ENCODE results near the gene CELF2. TPM values are rescaled to one million over a fixed set of nuclear protein-coding genes. Genes with fewer than 3 reads are reported as not detected.

CELF2 gene
- total RNA-seq, 1 donor from 2014 or later, result 27.5 TPM

DNA sequence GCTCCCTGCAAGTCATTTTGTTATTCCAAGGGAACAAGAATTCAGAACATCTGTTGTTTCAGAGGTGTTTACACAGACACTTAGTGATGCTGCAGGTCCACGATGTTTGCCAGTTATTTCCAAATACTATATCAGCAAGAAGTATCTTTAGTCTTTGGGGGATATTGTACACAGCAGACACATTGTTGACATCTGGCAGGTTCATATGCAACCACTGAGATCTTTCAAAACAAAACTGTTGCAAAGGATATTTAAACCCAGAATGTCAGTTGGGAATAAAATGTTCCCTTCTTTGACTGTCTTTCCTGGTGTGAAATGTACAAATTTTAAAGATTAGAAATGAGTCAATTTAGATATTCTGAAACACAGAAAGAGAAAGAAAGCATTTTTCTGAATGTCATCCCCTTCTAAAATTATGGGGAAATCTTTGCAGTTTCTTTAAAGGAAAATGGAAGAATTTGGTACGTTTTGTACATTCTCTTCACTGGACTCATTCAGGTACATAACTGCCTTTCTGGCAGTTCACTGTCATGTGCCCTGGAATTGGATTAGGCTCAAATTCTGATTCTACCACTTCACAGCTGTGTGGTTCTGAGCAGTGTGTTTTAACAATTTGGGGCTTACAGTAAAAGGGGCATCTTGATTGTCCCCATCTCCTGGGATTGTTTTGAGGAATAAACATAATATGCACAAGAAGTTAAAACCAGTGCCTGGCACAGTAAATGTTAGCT lies 40.3 kb upstream of the CELF2 start:
- Mint-ChIP-seq H3K27me3 (ENCODE audit: unreplicated experiment) (no peaks in the 10 kb centered on the region), H3K36me3 (ENCODE audit: low read depth, unreplicated experiment) (no peaks in the 10 kb centered on the region)
- TF ChIP-seq, protein P1, sequence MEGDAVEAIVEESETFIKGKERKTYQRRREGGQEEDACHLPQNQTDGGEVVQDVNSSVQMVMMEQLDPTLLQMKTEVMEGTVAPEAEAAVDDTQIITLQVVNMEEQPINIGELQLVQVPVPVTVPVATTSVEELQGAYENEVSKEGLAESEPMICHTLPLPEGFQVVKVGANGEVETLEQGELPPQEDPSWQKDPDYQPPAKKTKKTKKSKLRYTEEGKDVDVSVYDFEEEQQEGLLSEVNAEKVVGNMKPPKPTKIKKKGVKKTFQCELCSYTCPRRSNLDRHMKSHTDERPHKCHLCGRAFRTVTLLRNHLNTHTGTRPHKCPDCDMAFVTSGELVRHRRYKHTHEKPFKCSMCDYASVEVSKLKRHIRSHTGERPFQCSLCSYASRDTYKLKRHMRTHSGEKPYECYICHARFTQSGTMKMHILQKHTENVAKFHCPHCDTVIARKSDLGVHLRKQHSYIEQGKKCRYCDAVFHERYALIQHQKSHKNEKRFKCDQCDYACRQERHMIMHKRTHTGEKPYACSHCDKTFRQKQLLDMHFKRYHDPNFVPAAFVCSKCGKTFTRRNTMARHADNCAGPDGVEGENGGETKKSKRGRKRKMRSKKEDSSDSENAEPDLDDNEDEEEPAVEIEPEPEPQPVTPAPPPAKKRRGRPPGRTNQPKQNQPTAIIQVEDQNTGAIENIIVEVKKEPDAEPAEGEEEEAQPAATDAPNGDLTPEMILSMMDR (IDR thresholded peaks at IDR 0.05; ENCODE audit: unreplicated experiment), result no peak

DNA sequence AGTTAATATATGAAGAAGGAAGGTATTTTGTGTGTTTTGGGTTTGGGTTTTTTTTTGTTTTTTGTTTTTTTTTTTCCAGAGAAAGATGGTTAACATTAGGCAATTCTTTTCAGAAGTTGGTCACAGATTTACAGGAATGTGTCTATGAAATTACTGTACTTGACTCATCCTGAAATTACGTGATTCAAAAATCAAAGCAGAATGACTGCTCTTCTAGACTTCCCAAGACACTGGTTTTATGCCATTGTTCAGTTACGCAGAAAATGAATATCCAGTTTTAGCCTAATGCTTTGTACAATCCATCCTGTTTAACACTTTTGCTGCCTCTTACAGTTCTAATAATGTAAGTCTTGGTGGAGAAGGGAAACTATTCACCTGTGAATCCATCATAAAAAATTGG lies 39.7 kb upstream of the CELF2 start:
- Mint-ChIP-seq H3K4me3 (ENCODE audit: unreplicated experiment) (no peak overlapping the region), H3K27ac (ENCODE audit: unreplicated experiment) (no peak overlapping the region), H3K4me1 (ENCODE audit: unreplicated experiment) (peaks cover 9% of the 10 kb centered on the region), H3K36me3 (ENCODE audit: low read depth, unreplicated experiment) (no peaks in the 10 kb centered on the region), H3K9me3 (ENCODE audit: unreplicated experiment) (peaks cover 6% of the 10 kb centered on the region), H3K27me3 (ENCODE audit: unreplicated experiment) (no peaks in the 10 kb centered on the region)
- DNase-seq (ENCODE audit: low spot score), result no peak
- TF ChIP-seq, protein P1 (IDR thresholded peaks at IDR 0.05; ENCODE audit: unreplicated experiment), result no peak

More for the DNA sequence above, 40.3 kb upstream of the CELF2 start:
- H3K4me3 Mint-ChIP-seq (ENCODE audit: unreplicated experiment), result no peak overlapping the region
- peaks cover 6% of the 10 kb centered on the region for H3K9me3 Mint-ChIP-seq (ENCODE audit: unreplicated experiment)
- no peak for DNase-seq (ENCODE audit: low spot score)
- H3K4me1 Mint-ChIP-seq (ENCODE audit: unreplicated experiment), result peaks cover 9% of the 10 kb centered on the region
- H3K27ac Mint-ChIP-seq (ENCODE audit: unreplicated experiment), result no peak overlapping the region

DNA sequence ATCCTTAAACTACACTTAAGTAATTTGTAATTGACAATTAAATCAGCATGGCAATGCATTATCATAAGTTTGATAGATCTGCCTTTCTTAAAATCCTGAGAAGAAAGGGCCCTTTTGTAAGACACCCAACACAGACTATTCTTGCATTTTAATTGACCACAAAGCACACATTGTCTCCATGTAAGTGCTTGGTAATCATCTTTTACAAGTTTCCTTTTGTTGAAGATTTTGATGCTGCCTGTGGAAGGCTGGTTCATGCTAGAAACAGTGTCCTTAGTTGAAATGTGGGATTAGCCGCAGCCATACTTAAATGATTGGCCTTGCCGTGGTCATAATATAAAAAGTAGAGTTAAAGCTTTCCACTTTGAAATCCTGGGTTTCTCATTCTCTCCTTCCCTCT lies 32.3 kb upstream of the CELF2 start:
- no peaks in the 10 kb centered on the region for H3K9me3 Mint-ChIP-seq (ENCODE audit: unreplicated experiment)
- peaks cover 1% of the 10 kb centered on the region for H3K27me3 Mint-ChIP-seq (ENCODE audit: unreplicated experiment)
- H3K4me3 Mint-ChIP-seq (ENCODE audit: unreplicated experiment), result no peak overlapping the region
- TF ChIP-seq, protein P1 (IDR thresholded peaks at IDR 0.05; ENCODE audit: unreplicated experiment), result no peak
- DNase-seq (ENCODE audit: low spot score), result no peak
- no peak overlapping the region for H3K27ac Mint-ChIP-seq (ENCODE audit: unreplicated experiment)
- H3K36me3 Mint-ChIP-seq (ENCODE audit: low read depth, unreplicated experiment), result no peaks in the 10 kb centered on the region
- H3K4me1 Mint-ChIP-seq (ENCODE audit: unreplicated experiment), result peaks cover 1% of the 10 kb centered on the region

DNA sequence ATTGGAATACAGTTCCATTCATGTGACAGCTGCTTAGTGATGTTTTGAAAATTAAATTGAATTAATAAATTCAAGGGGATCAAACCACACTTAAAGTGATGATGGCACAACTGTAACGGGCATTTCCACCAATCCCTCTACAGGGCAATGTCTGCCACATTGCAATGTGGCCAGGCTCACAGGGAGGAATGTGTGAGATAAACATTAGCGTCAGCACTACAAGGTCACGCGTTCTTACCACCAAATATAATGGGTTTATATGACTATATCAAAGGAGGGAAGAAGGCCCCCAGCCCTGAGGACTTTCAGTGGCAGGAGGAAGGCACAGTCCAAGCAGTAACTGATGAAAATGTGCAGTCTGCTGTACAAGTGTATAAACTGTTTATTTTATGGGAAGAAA lies 31.1 kb upstream of the CELF2 start:
- H3K27ac Mint-ChIP-seq (ENCODE audit: unreplicated experiment), result no peak overlapping the region
- H3K4me3 Mint-ChIP-seq (ENCODE audit: unreplicated experiment), result no peak overlapping the region
- no peak for DNase-seq (ENCODE audit: low spot score)
- TF ChIP-seq, protein P1 (IDR thresholded peaks at IDR 0.05; ENCODE audit: unreplicated experiment), result no peak
- H3K36me3 Mint-ChIP-seq (ENCODE audit: low read depth, unreplicated experiment), result no peaks in the 10 kb centered on the region
- no peaks in the 10 kb centered on the region for H3K4me1 Mint-ChIP-seq (ENCODE audit: unreplicated experiment)
- no peaks in the 10 kb centered on the region for H3K9me3 Mint-ChIP-seq (ENCODE audit: unreplicated experiment)
- peaks cover 1% of the 10 kb centered on the region for H3K27me3 Mint-ChIP-seq (ENCODE audit: unreplicated experiment)

DNA sequence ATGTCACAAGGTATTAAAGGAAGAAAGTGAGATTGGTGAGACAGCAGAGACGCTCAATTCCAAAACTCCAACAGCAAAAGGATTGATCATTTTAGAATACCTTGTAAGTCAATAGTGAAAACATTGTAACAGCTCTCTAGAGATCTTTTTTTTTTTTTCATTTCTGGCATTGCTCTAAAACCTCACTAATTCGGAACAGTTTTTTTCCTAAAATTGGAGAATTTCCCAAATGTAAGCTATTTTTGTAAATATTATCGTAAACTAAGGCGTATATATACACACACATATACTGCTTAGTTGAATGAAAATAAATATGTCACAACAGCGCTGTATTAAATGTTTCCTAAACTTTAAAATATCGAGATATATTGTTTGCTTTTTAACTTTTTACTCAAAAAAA lies 30.6 kb upstream of the CELF2 start:
- Mint-ChIP-seq H3K9me3 (ENCODE audit: unreplicated experiment) (no peaks in the 10 kb centered on the region), H3K27me3 (ENCODE audit: unreplicated experiment) (peaks cover 1% of the 10 kb centered on the region), H3K36me3 (ENCODE audit: low read depth, unreplicated experiment) (no peaks in the 10 kb centered on the region), H3K27ac (ENCODE audit: unreplicated experiment) (no peak overlapping the region), H3K4me3 (ENCODE audit: unreplicated experiment) (no peak overlapping the region), H3K4me1 (ENCODE audit: unreplicated experiment) (no peaks in the 10 kb centered on the region)
- no peak for DNase-seq (ENCODE audit: low spot score)
- TF ChIP-seq, protein P1 (IDR thresholded peaks at IDR 0.05; ENCODE audit: unreplicated experiment), result no peak
